Fibroblast of pulmonary artery (primary cell): ENCODE data around the gene CTR9.

ENCODE experiments used
- DNase-seq: peaks from one replicate; pipeline ENCODE4 v3.0.0-alpha.2; 2010; ENCODE audit warnings: low read depth
- H3K4me3 ChIP-seq: replicated peaks from 2 replicates; pipeline ENCODE4 v1.5.1; 2011; ENCODE audit warnings: low read depth, mild to moderate bottlenecking, control low read depth, low read length, moderate library complexity
- CTCF ChIP-seq: IDR thresholded peaks from 2 replicates; pipeline ENCODE4 v1.5.1; 2011; ENCODE audit warnings: mild to moderate bottlenecking, control low read depth, low read length, inconsistent platforms; ENCODE audit errors: missing control alignments

CTR9 gene

GRCh38 chr11:10750838-10751580 is at the start of gene CTR9:
Gene CTR9, plus strand, starts transcription at chr11:10751246. Its CDS starts 167 bp downstream, at chr11:10751413.
- peak; percentile 93 for DNase-seq
- peak within 1 kb of the TSS; percentile 96 for H3K4me3 ChIP-seq
- peak; percentile 29 for TF ChIP-seq CTCF

GRCh38 chr11:10701982-10702381 is 49.1 kb upstream of the CTR9 start:
- no peak overlapping the region for H3K4me3 ChIP-seq
- DNase-seq: no peak
- TF ChIP-seq CTCF: no peak

GRCh38 chr11:10708131-10708530 is 42.9 kb upstream of the CTR9 start:
- H3K4me3 ChIP-seq: no peak overlapping the region
- TF ChIP-seq CTCF: no peak
- DNase-seq: no peak

DNA sequence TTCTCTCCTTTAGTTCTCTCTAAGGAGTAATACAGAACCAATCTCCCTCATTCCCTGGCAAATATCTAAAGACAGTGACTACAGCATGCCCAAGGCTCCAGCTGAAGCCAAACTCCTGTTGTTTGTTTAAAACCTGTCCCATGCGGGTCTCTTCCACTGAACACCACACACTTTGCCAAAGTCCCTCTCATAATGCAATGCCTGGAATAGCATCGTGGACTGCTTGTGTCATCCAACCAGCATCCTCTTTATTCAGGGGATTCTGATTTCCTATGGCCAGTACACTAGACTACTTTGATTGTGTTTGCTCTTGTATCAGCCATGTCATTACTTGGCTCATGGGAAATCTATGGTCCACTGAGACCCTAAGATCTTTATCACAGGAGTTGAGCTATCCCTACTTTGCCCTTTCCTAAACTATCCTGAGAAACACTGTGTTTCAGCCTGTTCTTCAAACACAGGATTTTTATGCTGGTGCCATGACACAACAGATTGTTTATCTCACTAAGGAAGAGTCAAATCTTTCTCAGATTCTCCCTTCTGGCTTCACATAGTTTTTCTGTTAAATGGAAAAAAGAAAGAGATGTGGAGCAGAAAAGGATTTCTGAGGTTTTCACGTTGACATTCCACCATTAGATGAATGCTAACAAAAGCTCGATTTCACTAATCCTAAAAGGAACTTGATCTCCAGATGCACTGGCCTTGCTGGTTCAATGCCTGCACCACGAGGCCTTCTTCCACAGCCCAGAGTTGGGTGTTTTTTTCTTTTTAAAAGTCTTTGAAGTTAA is 41.6 kb upstream of the CTR9 start:
- no peak for TF ChIP-seq CTCF
- DNase-seq: no peak
- H3K4me3 ChIP-seq: no peak overlapping the region

DNA sequence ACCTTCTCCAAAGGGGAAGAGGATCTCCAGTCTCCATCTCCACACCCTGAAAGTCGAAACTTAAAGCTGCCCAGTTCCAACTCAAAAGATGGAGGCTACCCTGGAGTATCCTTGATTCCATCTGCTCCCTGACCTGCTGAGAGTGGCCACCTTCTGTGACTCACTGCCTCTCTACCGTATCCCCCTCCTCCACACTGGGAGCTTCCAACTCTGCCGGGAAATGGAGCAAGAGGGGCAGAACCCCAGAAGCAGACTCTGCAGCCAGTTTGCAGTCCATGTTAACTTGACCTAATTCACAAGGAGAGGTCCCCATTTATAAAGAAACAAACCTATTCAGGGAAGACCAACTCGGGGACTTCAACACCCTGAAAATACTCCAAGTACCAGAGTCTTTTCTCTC is 35.5 kb upstream of the CTR9 start:
- no peak overlapping the region for H3K4me3 ChIP-seq
- DNase-seq: no peak
- TF ChIP-seq CTCF: no peak

- no peak overlapping the region for H3K4me3 ChIP-seq
- peak; percentile 9 for DNase-seq
- no peak for TF ChIP-seq CTCF
Measured at GRCh38 chr11:10716122-10716521, 34.9 kb upstream of the CTR9 start.
